ENCODE measurements around the gene SYNGR3. TPM values are rescaled to one million over a fixed set of nuclear protein-coding genes. Genes with fewer than 3 reads are reported as not detected.

Gene SYNGR3
- total RNA-seq, 4 donors from 2014 or later, result 2.3 TPM; not detected in 3

GRCh38 chr16:2037647-2038381 is 48.0 kb downstream of the SYNGR3 start:
- peak overlapping the region in 3 of 4 donors; percentile 28 to 62 (median 32) for H3K4me3 ChIP-seq

DNA sequence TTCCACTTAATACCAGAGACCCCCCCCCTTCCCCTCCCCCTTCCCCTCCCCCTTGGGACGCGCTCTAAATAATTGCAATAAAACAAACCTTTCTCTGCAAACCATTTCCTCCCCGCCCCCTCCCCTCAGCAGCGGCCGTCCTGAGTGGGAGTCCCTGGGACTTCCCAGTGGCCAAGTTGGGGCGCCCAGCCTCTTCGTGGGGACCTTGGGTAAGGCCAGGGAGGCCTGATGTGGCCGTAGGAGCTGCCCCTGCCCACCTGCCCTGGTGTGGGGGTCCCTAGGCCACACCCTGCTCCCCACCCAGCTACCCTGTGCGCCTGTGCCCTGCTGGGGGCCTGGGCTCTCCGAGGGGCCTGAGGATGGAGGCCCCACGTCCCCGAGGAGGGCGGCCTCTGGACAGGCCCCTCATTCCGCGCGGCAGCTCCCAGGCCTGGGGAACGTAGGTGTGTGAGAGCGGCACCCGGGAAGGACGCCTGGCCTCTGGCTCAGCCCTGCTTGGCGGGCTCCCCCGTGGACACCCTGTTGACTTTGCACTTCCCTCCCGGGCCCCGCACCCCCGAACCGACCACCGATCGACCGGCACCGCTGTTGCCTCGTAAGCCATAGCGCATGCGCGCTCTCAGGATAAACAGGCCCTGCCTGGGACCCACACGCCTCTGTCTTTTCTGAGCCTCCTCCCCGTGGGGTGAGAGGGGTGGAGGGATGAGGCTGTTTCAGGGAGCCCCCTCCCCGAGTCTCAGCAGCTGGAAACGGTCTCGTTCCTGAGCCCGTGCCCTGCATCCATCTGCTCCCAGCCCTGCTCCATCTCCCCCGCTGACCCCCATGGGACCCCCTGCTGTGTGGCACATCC is 48.8 kb downstream of the SYNGR3 start:
- Histone ChIP-seq H3K27ac (peak overlapping the region; percentile 67 to 84 (median 76)), H3K4me3 (peak overlapping the region in 2 of 4 donors; percentile 15 to 26), H3K36me3 (no peaks in the 10 kb centered on the region), H3K9me3 (no peaks in the 10 kb centered on the region), H3K27me3 (no peaks in the 10 kb centered on the region), H3K4me1 (peaks cover 29 to 45% of the 10 kb centered on the region in 2 donors)
- DNase-seq (no peak), ATAC-seq (no peak)
- intact Hi-C loops (cut with DNase I; ENCODE audit: low total_unique reads), result no loop called here
- no peak for TF ChIP-seq POLR2A (IDR thresholded peaks at IDR 0.05)
- TF ChIP-seq, protein P1, sequence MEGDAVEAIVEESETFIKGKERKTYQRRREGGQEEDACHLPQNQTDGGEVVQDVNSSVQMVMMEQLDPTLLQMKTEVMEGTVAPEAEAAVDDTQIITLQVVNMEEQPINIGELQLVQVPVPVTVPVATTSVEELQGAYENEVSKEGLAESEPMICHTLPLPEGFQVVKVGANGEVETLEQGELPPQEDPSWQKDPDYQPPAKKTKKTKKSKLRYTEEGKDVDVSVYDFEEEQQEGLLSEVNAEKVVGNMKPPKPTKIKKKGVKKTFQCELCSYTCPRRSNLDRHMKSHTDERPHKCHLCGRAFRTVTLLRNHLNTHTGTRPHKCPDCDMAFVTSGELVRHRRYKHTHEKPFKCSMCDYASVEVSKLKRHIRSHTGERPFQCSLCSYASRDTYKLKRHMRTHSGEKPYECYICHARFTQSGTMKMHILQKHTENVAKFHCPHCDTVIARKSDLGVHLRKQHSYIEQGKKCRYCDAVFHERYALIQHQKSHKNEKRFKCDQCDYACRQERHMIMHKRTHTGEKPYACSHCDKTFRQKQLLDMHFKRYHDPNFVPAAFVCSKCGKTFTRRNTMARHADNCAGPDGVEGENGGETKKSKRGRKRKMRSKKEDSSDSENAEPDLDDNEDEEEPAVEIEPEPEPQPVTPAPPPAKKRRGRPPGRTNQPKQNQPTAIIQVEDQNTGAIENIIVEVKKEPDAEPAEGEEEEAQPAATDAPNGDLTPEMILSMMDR (IDR thresholded peaks at IDR 0.05 in 4 of 5, conservative IDR thresholded peaks at IDR 0.05 in 1 of 5), result no peak
- in situ Hi-C loops (cut with MboI; ENCODE audit: low sequenced_read_pairs in 4 of 4), result no loop called here

More at GRCh38 chr16:2037647-2038381, 48.0 kb downstream of the SYNGR3 start:
- no peak for TF ChIP-seq POLR2A (IDR thresholded peaks at IDR 0.05)
- TF ChIP-seq, protein P1 (IDR thresholded peaks at IDR 0.05 in 4 of 5, conservative IDR thresholded peaks at IDR 0.05 in 1 of 5), result no peak
- Histone ChIP-seq H3K27me3 (no peaks in the 10 kb centered on the region), H3K27ac (peak overlapping the region; percentile 67 to 84 (median 76)), H3K4me1 (peaks cover 29 to 48% of the 10 kb centered on the region in 2 donors), H3K36me3 (no peaks in the 10 kb centered on the region), H3K9me3 (no peaks in the 10 kb centered on the region)
- DNase-seq (no peak), ATAC-seq (no peak)
- intact Hi-C loops (cut with DNase I; ENCODE audit: low total_unique reads), result no loop called here
- in situ Hi-C loops (cut with MboI; ENCODE audit: low sequenced_read_pairs in 4 of 4), result no loop called here

DNA sequence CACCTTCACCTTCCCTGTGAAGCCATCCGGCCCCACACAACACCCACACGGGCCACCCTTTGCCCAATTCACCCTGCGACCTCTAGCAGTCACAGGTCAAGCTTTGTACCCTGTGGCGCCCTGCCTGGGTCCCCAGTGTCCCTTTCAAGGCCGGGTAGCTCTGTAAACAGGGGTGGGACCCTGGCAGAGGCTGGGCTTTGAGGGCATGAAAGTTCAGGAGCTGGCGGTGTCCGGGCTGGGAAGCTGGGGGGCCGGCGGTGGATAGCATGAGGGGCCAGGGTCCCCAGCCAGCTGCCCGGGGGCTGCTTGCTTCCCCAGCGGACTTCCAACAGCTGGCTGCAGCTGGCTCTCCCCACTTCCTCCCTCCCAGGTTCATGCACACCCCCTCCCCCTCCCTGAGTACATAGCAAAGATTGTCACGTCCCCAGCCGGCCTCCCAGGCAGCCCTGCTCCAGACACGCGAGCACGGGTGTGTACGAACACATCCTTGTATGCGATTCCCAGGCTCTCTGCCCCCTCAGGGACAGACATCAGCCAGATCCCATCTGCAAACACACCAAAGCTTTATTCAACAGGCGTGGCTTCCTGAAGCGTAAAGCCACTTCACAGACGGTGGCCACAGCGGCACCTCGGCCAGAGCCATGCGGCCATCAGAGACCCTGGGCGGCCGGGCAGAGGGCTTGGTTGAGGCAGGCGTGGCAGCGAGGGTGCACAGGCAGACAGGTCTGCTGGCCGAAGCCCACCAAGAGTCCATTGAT is 49.7 kb downstream of the SYNGR3 start:
- peak; percentile 40 to 59 for DNase-seq
- H3K4me3 ChIP-seq, result peak overlapping the region in 2 of 4 donors; percentile 15 to 26
- H3K4me1 ChIP-seq, result peaks cover 29 to 42% of the 10 kb centered on the region in 2 donors
- no peaks in the 10 kb centered on the region for H3K27me3 ChIP-seq
- in situ Hi-C loops (cut with MboI; ENCODE audit: low sequenced_read_pairs in 4 of 4) (no loop called here), intact Hi-C loops (cut with DNase I; ENCODE audit: low total_unique reads) (no loop called here)
- no peaks in the 10 kb centered on the region for H3K36me3 ChIP-seq
- H3K9me3 ChIP-seq, result no peaks in the 10 kb centered on the region
- peak overlapping the region; percentile 67 to 84 (median 76) for H3K27ac ChIP-seq
- no peak for TF ChIP-seq POLR2A (IDR thresholded peaks at IDR 0.05)
- TF ChIP-seq, protein P1 (IDR thresholded peaks at IDR 0.05 in 4 of 5, conservative IDR thresholded peaks at IDR 0.05 in 1 of 5), result no peak
- ATAC-seq, result peak; percentile 38 to 47

- in situ Hi-C loops (cut with MboI; ENCODE audit: low sequenced_read_pairs in 4 of 4) (no loop called here), intact Hi-C loops (cut with DNase I; ENCODE audit: low total_unique reads) (no loop called here)
- Histone ChIP-seq H3K36me3 (no peaks in the 10 kb centered on the region), H3K4me1 (peaks cover 30 to 39% of the 10 kb centered on the region in 2 donors), H3K4me3 (peak overlapping the region in 1 of 4 donors; percentile 15), H3K9me3 (no peaks in the 10 kb centered on the region), H3K27me3 (no peaks in the 10 kb centered on the region), H3K27ac (peak overlapping the region; percentile 67 to 84 (median 76))
- TF ChIP-seq POLR2A (IDR thresholded peaks at IDR 0.05), result no peak
- TF ChIP-seq, protein P1 (IDR thresholded peaks at IDR 0.05 in 4 of 5, conservative IDR thresholded peaks at IDR 0.05 in 1 of 5), result no peak
- DNase-seq (no peak), ATAC-seq (no peak)
These were observed 50.4 kb downstream of the SYNGR3 start for GRCh38 chr16:2040041-2040786.
